ENCODE measurements around the gene SLC38A2.

The SLC38A2 gene

GRCh38 chr12:46402941-46403718, 30.6 kb upstream of the SLC38A2 start:
- TF ChIP-seq CTCF (IDR thresholded peaks at IDR 0.05), result no peak

GRCh38 chr12:46402451-46402850, 29.9 kb upstream of the SLC38A2 start:
- TF ChIP-seq CTCF (IDR thresholded peaks at IDR 0.05), result no peak

GRCh38 chr12:46401662-46402061, 29.1 kb upstream of the SLC38A2 start:
- TF ChIP-seq CTCF (IDR thresholded peaks at IDR 0.05), result no peak

- no peak for TF ChIP-seq CTCF (IDR thresholded peaks at IDR 0.05)
Observed at GRCh38 chr12:46400406-46400805, 27.8 kb upstream of the SLC38A2 start.

DNA sequence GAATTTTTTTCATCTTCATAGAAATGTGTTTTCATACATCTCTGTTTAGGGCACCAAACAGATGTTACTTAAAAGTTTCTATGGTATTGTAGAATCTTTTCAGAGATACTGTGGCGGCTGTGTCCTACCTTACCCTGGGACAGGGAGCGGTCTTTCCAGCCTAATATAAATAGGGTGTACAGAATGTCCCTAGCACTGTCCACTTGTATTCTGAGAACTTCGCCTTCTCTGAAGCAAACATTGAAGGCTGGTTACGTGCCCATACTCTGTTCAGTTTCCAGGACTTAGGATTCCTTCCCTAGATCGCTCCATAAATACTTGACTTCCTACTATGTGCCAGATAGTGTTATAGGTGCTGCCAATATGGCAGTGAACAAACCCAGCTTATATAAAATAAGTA, 24.3 kb upstream of the SLC38A2 start:
- TF ChIP-seq CTCF (IDR thresholded peaks at IDR 0.05), result no peak

GRCh38 chr12:46395388-46395787, 22.8 kb upstream of the SLC38A2 start:
- no peak for TF ChIP-seq CTCF (IDR thresholded peaks at IDR 0.05)

DNA sequence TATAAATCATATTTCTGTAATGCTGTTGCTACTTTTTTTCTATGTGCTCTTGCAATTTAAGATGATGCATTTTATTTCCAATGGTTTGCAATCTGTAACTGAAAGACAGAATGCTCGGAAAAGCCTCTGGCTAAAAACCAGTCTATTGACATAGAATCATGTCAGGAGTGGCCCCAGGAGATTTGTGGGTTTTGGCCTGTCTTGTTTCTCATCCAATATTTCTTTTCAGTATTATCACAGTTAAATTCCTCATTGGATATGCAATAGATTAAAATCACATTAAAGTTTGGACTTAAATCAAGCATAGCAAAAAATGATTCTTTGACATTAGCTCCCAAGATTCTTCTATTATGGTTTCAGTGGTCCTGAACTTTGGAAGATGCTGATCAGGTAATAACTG, 19.1 kb upstream of the SLC38A2 start:
- TF ChIP-seq CTCF (IDR thresholded peaks at IDR 0.05), result no peak

DNA sequence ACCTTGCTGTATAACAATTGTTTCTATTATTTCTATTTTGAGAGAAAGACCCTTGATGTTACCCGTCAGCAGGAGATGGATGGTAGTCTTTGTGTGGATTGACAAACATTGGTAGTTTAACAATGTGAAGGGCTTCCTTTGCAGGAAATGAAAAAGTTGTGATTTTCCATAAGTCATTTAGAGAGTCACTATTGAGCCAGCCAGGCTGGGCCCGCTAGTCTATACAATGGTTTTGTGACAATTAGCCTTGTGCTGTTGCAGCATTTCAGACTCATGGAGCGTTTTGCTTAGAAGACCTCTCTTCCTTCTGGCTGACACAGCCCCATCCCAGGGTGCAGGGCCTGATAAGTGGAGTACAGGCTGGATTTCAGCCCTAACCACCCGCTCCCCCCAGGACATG, 18.3 kb upstream of the SLC38A2 start:
- no peak for TF ChIP-seq CTCF (IDR thresholded peaks at IDR 0.05)
